ENCODE measurements around the gene SYT9.

DNA sequence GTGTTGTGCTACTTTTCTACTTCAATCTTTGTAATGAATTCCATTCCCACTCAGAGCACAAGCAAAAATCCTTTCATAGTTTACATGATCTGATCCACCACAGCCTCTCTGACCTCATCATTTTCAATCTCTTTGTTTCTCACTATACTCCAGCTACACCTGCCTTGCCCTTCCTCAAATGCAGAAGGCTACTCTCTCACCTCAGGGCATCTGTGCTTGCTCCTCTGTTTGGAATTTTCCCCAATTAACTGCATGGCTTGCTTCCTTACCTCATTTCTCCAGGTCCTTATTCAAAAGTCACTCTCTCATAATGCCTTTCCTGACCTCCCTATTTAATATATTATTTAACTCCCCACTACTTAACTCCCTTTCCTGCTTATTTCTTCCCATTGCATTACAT lies 133.0 kb downstream of the SYT9 start:
- TF ChIP-seq, protein P1, sequence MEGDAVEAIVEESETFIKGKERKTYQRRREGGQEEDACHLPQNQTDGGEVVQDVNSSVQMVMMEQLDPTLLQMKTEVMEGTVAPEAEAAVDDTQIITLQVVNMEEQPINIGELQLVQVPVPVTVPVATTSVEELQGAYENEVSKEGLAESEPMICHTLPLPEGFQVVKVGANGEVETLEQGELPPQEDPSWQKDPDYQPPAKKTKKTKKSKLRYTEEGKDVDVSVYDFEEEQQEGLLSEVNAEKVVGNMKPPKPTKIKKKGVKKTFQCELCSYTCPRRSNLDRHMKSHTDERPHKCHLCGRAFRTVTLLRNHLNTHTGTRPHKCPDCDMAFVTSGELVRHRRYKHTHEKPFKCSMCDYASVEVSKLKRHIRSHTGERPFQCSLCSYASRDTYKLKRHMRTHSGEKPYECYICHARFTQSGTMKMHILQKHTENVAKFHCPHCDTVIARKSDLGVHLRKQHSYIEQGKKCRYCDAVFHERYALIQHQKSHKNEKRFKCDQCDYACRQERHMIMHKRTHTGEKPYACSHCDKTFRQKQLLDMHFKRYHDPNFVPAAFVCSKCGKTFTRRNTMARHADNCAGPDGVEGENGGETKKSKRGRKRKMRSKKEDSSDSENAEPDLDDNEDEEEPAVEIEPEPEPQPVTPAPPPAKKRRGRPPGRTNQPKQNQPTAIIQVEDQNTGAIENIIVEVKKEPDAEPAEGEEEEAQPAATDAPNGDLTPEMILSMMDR (conservative IDR thresholded peaks at IDR 0.05) = no peak
- TF ChIP-seq EZH2 (IDR thresholded peaks at IDR 0.05; ENCODE audit: low read depth) = no peak
